ENCODE results near the gene SNX27. TPM values are rescaled to one million over a fixed set of nuclear protein-coding genes. Genes with fewer than 3 reads are reported as not detected.

The SNX27 gene
- total and polyA plus RNA-seq, 2 experiments from 2014 or later: 40.6 to 59.7 TPM

- H3K4me1 Mint-ChIP-seq: no peaks in the 10 kb centered on the region
- Histone ChIP-seq H2AFZ (no peak overlapping the region), H3K4me2 (no peak overlapping the region), H3K27ac (ENCODE audit: low read depth) (no peak overlapping the region), H3K79me2 (replicated peaks; ENCODE audit: insufficient read depth) (0 out of 2 replicates have a peak, but pooled peaks cover 4% of the 10 kb centered on the region), H4K20me1 (replicated peaks; ENCODE audit: insufficient read depth) (0 out of 2 replicates have a peak, but pooled peaks cover 6% of the 10 kb centered on the region), H3K36me3 (ENCODE audit: insufficient read depth) (peaks cover 5% of the 10 kb centered on the region), H3K9me2 (ENCODE audit: insufficient read depth) (no peaks in the 10 kb centered on the region), H3K27me3 (ENCODE audit: insufficient read depth) (no peaks in the 10 kb centered on the region), H3K4me3 (no peak overlapping the region), H3K4me1 (ENCODE audit: insufficient read depth) (no peaks in the 10 kb centered on the region), H3F3A (replicated peaks; ENCODE audit: low read depth) (no peaks in the 10 kb centered on the region)
- ATAC-seq: no peak
- TF ChIP-seq ZNF331 (CRISPR knock-in tag; IDR thresholded peaks at IDR 0.05; ENCODE audit: low read depth): no peak
- TF ChIP-seq POLR2AphosphoS5 (IDR thresholded peaks at IDR 0.05; ENCODE audit: low read depth): no peak
- TF ChIP-seq ETS1 (IDR thresholded peaks at IDR 0.05): no peak
- no peak for TF ChIP-seq CTCF (conservative IDR thresholded peaks at IDR 0.05; ENCODE audit: low read depth in 2 of 2)
- TF ChIP-seq CREB1 (CRISPR knock-in tag; IDR thresholded peaks at IDR 0.05; ENCODE audit: low read depth): no peak
- no peak for TF ChIP-seq ZNF114 (CRISPR knock-in tag; IDR thresholded peaks at IDR 0.05)
- no peak for TF ChIP-seq EZH2 (IDR thresholded peaks at IDR 0.05; ENCODE audit: low read depth, unreplicated experiment)
- no peak for TF ChIP-seq ZNF462 (CRISPR knock-in tag; IDR thresholded peaks at IDR 0.05)
- TF ChIP-seq REST (IDR thresholded peaks at IDR 0.05; ENCODE audit: unreplicated experiment): no peak
- no peak for TF ChIP-seq EZH2phosphoT487 (IDR thresholded peaks at IDR 0.05; ENCODE audit: unreplicated experiment)
- TF ChIP-seq STAT1 (IDR thresholded peaks at IDR 0.05; ENCODE audit: unreplicated experiment): no peak
- TF ChIP-seq NANOG (IDR thresholded peaks at IDR 0.05; ENCODE audit: borderline replicate concordance): no peak
- no peak for TF ChIP-seq JUNB (IDR thresholded peaks at IDR 0.05; ENCODE audit: unreplicated experiment)
- no peaks in the 10 kb centered on the region for H3K27me3 Mint-ChIP-seq (ENCODE audit: insufficient read depth, low read depth, poor library complexity)
- H3K9me3 Mint-ChIP-seq: no peaks in the 10 kb centered on the region
- H3K4me3 Mint-ChIP-seq: no peak overlapping the region
- no peak overlapping the region for H3K27ac Mint-ChIP-seq
- peaks cover 31% of the 10 kb centered on the region for H3K36me3 Mint-ChIP-seq (ENCODE audit: low read depth)
- DNase-seq (ENCODE audit: low spot score): no peak
Measured at GRCh38 chr1:151673407-151673806, 61.6 kb downstream of the SNX27 start.
